Neuronal stem cell (in vitro differentiated cells): ENCODE data around the gene AP3D1.

Experiments used
- DNase-seq: peaks from one replicate; pipeline ENCODE4 v3.0.0-alpha.2; 2013; ENCODE audit warnings: low spot score
- H2AFZ ChIP-seq: one replicate; pipeline ENCODE4 v1.6.1; 2013; ENCODE audit warnings: mild to moderate bottlenecking, low read length, inconsistent platforms
- H2AK5ac ChIP-seq: 2 replicates; pipeline ENCODE4 v1.6.1; 2013; ENCODE audit warnings: low read depth, mild to moderate bottlenecking, inconsistent platforms, low read length, moderate library complexity, mixed read lengths
- H2BK120ac ChIP-seq: 2 replicates; pipeline ENCODE4 v1.6.1; 2013; ENCODE audit warnings: low read depth, mild to moderate bottlenecking, inconsistent platforms, low read length, moderate library complexity, mixed read lengths
- H2BK12ac ChIP-seq: one replicate; pipeline ENCODE4 v1.6.1; 2013; ENCODE audit warnings: low read length, inconsistent platforms
- H2BK15ac ChIP-seq: 2 replicates; pipeline ENCODE4 v1.6.1; 2013; ENCODE audit warnings: mild to moderate bottlenecking, low read length, inconsistent platforms, mixed read lengths
- H2BK5ac ChIP-seq: one replicate; pipeline ENCODE4 v1.6.1; 2013; ENCODE audit warnings: inconsistent platforms, mild to moderate bottlenecking, low read length, moderate library complexity
- H3K14ac ChIP-seq: one replicate; pipeline ENCODE4 v1.6.1; 2013; ENCODE audit warnings: low read length, inconsistent platforms
- H3K18ac ChIP-seq: 2 replicates; pipeline ENCODE4 v1.6.1; 2013; ENCODE audit warnings: low read length, inconsistent platforms
- H3K23ac ChIP-seq: 2 replicates; pipeline ENCODE4 v1.6.1; 2013; ENCODE audit warnings: low read depth, mild to moderate bottlenecking, mixed read lengths, low read length, inconsistent platforms; ENCODE audit not compliant: poor library complexity
- H3K27ac ChIP-seq: replicated peaks from 3 replicates; pipeline ENCODE4 v1.5.1; 2013; ENCODE audit warnings: low read length, inconsistent platforms
- H3K27me3 ChIP-seq, 3 experiments: 2 replicates each; pipeline ENCODE4 v1.6.1; 2013; ENCODE audit warnings: low read length in 3 of 3, mild to moderate bottlenecking in 2 of 3, inconsistent platforms in 1 of 3, low read depth in 1 of 3, mixed read lengths in 1 of 3, moderate library complexity in 1 of 3; ENCODE audit not compliant: control insufficient read depth in 3 of 3, insufficient read depth in 3 of 3
- H3K36me3 ChIP-seq, 2 donors: replicated peaks in 1 of 2; 2 replicates each; pipeline ENCODE4 v1.6.1; 2013; ENCODE audit warnings: low read length in 2 of 2; ENCODE audit not compliant: control insufficient read depth in 2 of 2, insufficient read depth in 2 of 2
- H3K4ac ChIP-seq: 2 replicates; pipeline ENCODE4 v1.6.1; 2013; ENCODE audit warnings: inconsistent platforms, mild to moderate bottlenecking, low read length, moderate library complexity
- H3K4me1 ChIP-seq, 2 donors: 1 replicate in 1 of 2; 2 replicates in 1 of 2; pipeline ENCODE4 v1.6.1; 2013; ENCODE audit warnings: low read length in 2 of 2, low read depth in 1 of 2; ENCODE audit not compliant: control insufficient read depth in 2 of 2, insufficient read depth in 1 of 2
- H3K4me2 ChIP-seq: one replicate; pipeline ENCODE4 v1.6.1; 2013; ENCODE audit warnings: mild to moderate bottlenecking, low read length, inconsistent platforms; ENCODE audit not compliant: insufficient read depth, poor library complexity, severe bottlenecking
- H3K4me3 ChIP-seq, 2 donors: 2 replicates each; pipeline ENCODE4 v1.5.1; 2013; ENCODE audit warnings: low read length in 2 of 2, mild to moderate bottlenecking in 2 of 2, inconsistent platforms in 1 of 2, moderate library complexity in 1 of 2
- H3K79me1 ChIP-seq: one replicate; pipeline ENCODE4 v1.6.1; 2013; ENCODE audit warnings: low read depth, mild to moderate bottlenecking, inconsistent platforms, low read length, moderate library complexity
- H3K9ac ChIP-seq: one replicate; pipeline ENCODE4 v1.6.1; 2013; ENCODE audit warnings: mild to moderate bottlenecking, low read depth, low read length, inconsistent platforms; ENCODE audit not compliant: poor library complexity
- H3K9me3 ChIP-seq, 2 donors: replicated peaks in 1 of 2; 2 replicates each; pipeline versions ENCODE3 to v1.6.1; 2013; ENCODE audit warnings: low read length in 2 of 2, mild to moderate bottlenecking in 2 of 2, inconsistent platforms in 1 of 2, low read depth in 1 of 2, mixed read lengths in 1 of 2, moderate library complexity in 1 of 2; ENCODE audit not compliant: control insufficient read depth in 2 of 2, insufficient read depth in 1 of 2
- H4K8ac ChIP-seq: one replicate; pipeline ENCODE4 v1.6.1; 2013; ENCODE audit warnings: low read depth, mild to moderate bottlenecking, inconsistent platforms, low read length, moderate library complexity
- H4K91ac ChIP-seq: one replicate; pipeline ENCODE4 v1.6.1; 2013; ENCODE audit warnings: low read length, low read depth, mild to moderate bottlenecking, inconsistent platforms; ENCODE audit not compliant: poor library complexity
- WGBS, 2 donors: extraction: QIAGEN DNeasy Blood & Tissue Kit; methylation state at CpG; one replicate each; pipeline ENCODE4 v1.1.7; 2013; ENCODE audit warnings: missing lambda C conversion rate in 2 of 2, mixed read lengths in 1 of 2; ENCODE audit not compliant: insufficient read length in 2 of 2, insufficient replicate concordance in 1 of 2; ENCODE audit errors: extremely low coverage in 2 of 2; 5-methylcytosine and 5-hydroxymethylcytosine counted together

AP3D1 gene

GRCh38 chr19:2054763-2055162 is 96.6 kb downstream of the AP3D1 start:
- no peak overlapping the region for H2BK120ac ChIP-seq
- H3K79me1 ChIP-seq: peaks cover 10% of the 10 kb centered on the region
- H3K14ac ChIP-seq: no peak overlapping the region
- H3K36me3 ChIP-seq: no peaks in the 10 kb centered on the region
- no peak overlapping the region for H3K27ac ChIP-seq
- H3K23ac ChIP-seq: no peak overlapping the region
- H2BK15ac ChIP-seq: peak overlapping the region; percentile 81
- peak overlapping the region; percentile 64 for H3K18ac ChIP-seq
- DNase-seq: no peak
- H3K4me2 ChIP-seq: no peak overlapping the region
- H2AK5ac ChIP-seq: peak overlapping the region; percentile 96
- WGBS, 2 donors: no CpG with 5 or more reads among the region's 8 CpGs
- no peaks in the 10 kb centered on the region for H3K9me3 ChIP-seq
- H3K9ac ChIP-seq: no peak overlapping the region
- H2BK12ac ChIP-seq: peak overlapping the region; percentile 33
- no peak overlapping the region for H2BK5ac ChIP-seq
- peaks cover 19 to 35% of the 10 kb centered on the region in 2 donors for H3K4me1 ChIP-seq
- H3K27me3 ChIP-seq: no peaks in the 10 kb centered on the region
- no peak overlapping the region for H3K4ac ChIP-seq
- no peak overlapping the region for H3K4me3 ChIP-seq
- H4K91ac ChIP-seq: no peak overlapping the region
- no peak overlapping the region for H2AFZ ChIP-seq
- H4K8ac ChIP-seq: no peak overlapping the region

GRCh38 chr19:2053601-2054389 is 97.6 kb downstream of the AP3D1 start:
- H3K27me3 ChIP-seq: no peaks in the 10 kb centered on the region
- H2AFZ ChIP-seq: no peak overlapping the region
- H3K4me3 ChIP-seq: no peak overlapping the region
- DNase-seq: no peak
- H2BK12ac ChIP-seq: peak overlapping the region; percentile 24
- no peak overlapping the region for H3K4me2 ChIP-seq
- H4K8ac ChIP-seq: no peak overlapping the region
- H3K14ac ChIP-seq: no peak overlapping the region
- H3K9me3 ChIP-seq: no peaks in the 10 kb centered on the region
- H3K23ac ChIP-seq: no peak overlapping the region
- no peak overlapping the region for H3K9ac ChIP-seq
- H2BK15ac ChIP-seq: peak overlapping the region; percentile 60
- no CpG with 5 or more reads among the region's 24 CpGs for WGBS, 2 donors
- no peak overlapping the region for H3K27ac ChIP-seq
- H3K4ac ChIP-seq: no peak overlapping the region
- peaks cover 15% of the 10 kb centered on the region for H3K79me1 ChIP-seq
- no peak overlapping the region for H4K91ac ChIP-seq
- H3K36me3 ChIP-seq: peaks cover 4 to 5% of the 10 kb centered on the region in 2 donors
- H2AK5ac ChIP-seq: peak overlapping the region; percentile 24
- no peak overlapping the region for H2BK120ac ChIP-seq
- no peak overlapping the region for H2BK5ac ChIP-seq
- peaks cover 23 to 35% of the 10 kb centered on the region in 2 donors for H3K4me1 ChIP-seq
- H3K18ac ChIP-seq: no peak overlapping the region

GRCh38 chr19:2051773-2052704 is 99.3 kb downstream of the AP3D1 start:
- peak overlapping the region; percentile 76 for H2AFZ ChIP-seq
- no CpG with 5 or more reads among the region's 18 CpGs for WGBS, 2 donors
- H4K8ac ChIP-seq: peak overlapping the region; percentile 86
- peak overlapping the region; percentile 80 for H3K4me2 ChIP-seq
- H3K14ac ChIP-seq: peak overlapping the region; percentile 27
- H2BK12ac ChIP-seq: peak overlapping the region; percentile 97
- H3K27ac ChIP-seq: no peak overlapping the region
- no peaks in the 10 kb centered on the region for H3K9me3 ChIP-seq
- H4K91ac ChIP-seq: peak overlapping the region; percentile 92
- peak overlapping the region in 1 of 2 donors; percentile 97 for H3K4me3 ChIP-seq
- no peaks in the 10 kb centered on the region for H3K27me3 ChIP-seq
- H3K36me3 ChIP-seq: peaks cover 9 to 16% of the 10 kb centered on the region in 2 donors
- peak overlapping the region; percentile 96 for H2BK5ac ChIP-seq
- peak overlapping the region; percentile 99 for H3K18ac ChIP-seq
- peak overlapping the region; percentile 99 for H2AK5ac ChIP-seq
- H3K4ac ChIP-seq: peak overlapping the region; percentile 85
- peak overlapping the region; percentile 89 for H2BK15ac ChIP-seq
- H3K9ac ChIP-seq: peak overlapping the region; percentile 90
- H2BK120ac ChIP-seq: peak overlapping the region; percentile 96
- H3K23ac ChIP-seq: peak overlapping the region; percentile 100
- peaks cover 27% of the 10 kb centered on the region for H3K79me1 ChIP-seq
- peaks cover 26 to 35% of the 10 kb centered on the region in 2 donors for H3K4me1 ChIP-seq
- DNase-seq: no peak
